ENCODE measurements around the gene RAB20.

The RAB20 gene

GRCh38 chr13:110531671-110532083, 29.8 kb downstream of the RAB20 start:
- no peak overlapping the region for H3K4me3 ChIP-seq
- H3K9me3 ChIP-seq (ENCODE audit: low read depth, low read length), result no peaks in the 10 kb centered on the region
- no peak for TF ChIP-seq FOXP2 (optimal IDR thresholded peaks at IDR 0.05; ENCODE audit: control extremely low read depth, extremely low read length, insufficient read depth)
- no peak for TF ChIP-seq EZH2 (IDR thresholded peaks at IDR 0.05)
- no peak for TF ChIP-seq POLR2AphosphoS5 (IDR thresholded peaks at IDR 0.05; ENCODE audit: borderline replicate concordance, low read depth, low read length)
- no peaks in the 10 kb centered on the region for H3K36me3 ChIP-seq (ENCODE audit: insufficient read depth, low read length)
- H3K27ac ChIP-seq, result no peak overlapping the region
- no peak for DNase-seq (ENCODE audit: low read depth, low spot score)
- H3K9ac ChIP-seq (ENCODE audit: insufficient read length), result no peak overlapping the region

- H3K4me3 ChIP-seq, result no peak overlapping the region
- H3K9me3 ChIP-seq (ENCODE audit: low read depth, low read length), result no peaks in the 10 kb centered on the region
- H3K9ac ChIP-seq (ENCODE audit: insufficient read length), result no peak overlapping the region
- DNase-seq (ENCODE audit: low read depth, low spot score), result no peak
- H3K36me3 ChIP-seq (ENCODE audit: insufficient read depth, low read length), result no peaks in the 10 kb centered on the region
- TF ChIP-seq POLR2AphosphoS5 (IDR thresholded peaks at IDR 0.05; ENCODE audit: borderline replicate concordance, low read depth, low read length) (no peak), FOXP2 (optimal IDR thresholded peaks at IDR 0.05; ENCODE audit: control extremely low read depth, extremely low read length, insufficient read depth) (no peak), EZH2 (IDR thresholded peaks at IDR 0.05) (no peak)
- H3K27ac ChIP-seq, result no peak overlapping the region
These were observed 30.4 kb downstream of the RAB20 start for GRCh38 chr13:110531100-110531499.

- no peak overlapping the region for H3K4me3 ChIP-seq
- no peak for TF ChIP-seq POLR2AphosphoS5 (IDR thresholded peaks at IDR 0.05; ENCODE audit: borderline replicate concordance, low read depth, low read length)
- TF ChIP-seq EZH2 (IDR thresholded peaks at IDR 0.05), result no peak
- TF ChIP-seq FOXP2 (optimal IDR thresholded peaks at IDR 0.05; ENCODE audit: control extremely low read depth, extremely low read length, insufficient read depth), result no peak
These were observed 31.8 kb downstream of the RAB20 start for GRCh38 chr13:110529522-110530311.

GRCh38 chr13:110528911-110529310, 32.6 kb downstream of the RAB20 start:
- Histone ChIP-seq H3K9ac (ENCODE audit: insufficient read length) (no peak overlapping the region), H3K27ac (no peak overlapping the region), H3K9me3 (ENCODE audit: low read depth, low read length) (no peaks in the 10 kb centered on the region), H3K4me3 (no peak overlapping the region), H3K36me3 (ENCODE audit: insufficient read depth, low read length) (no peaks in the 10 kb centered on the region)
- no peak for DNase-seq (ENCODE audit: low read depth, low spot score)
- TF ChIP-seq POLR2AphosphoS5 (IDR thresholded peaks at IDR 0.05; ENCODE audit: borderline replicate concordance, low read depth, low read length) (no peak), FOXP2 (optimal IDR thresholded peaks at IDR 0.05; ENCODE audit: control extremely low read depth, extremely low read length, insufficient read depth) (no peak), EZH2 (IDR thresholded peaks at IDR 0.05) (no peak)

More at GRCh38 chr13:110529522-110530311, 31.8 kb downstream of the RAB20 start:
- Histone ChIP-seq H3K27ac (no peak overlapping the region), H3K9me3 (ENCODE audit: low read depth, low read length) (no peaks in the 10 kb centered on the region), H3K36me3 (ENCODE audit: insufficient read depth, low read length) (no peaks in the 10 kb centered on the region), H3K9ac (ENCODE audit: insufficient read length) (no peak overlapping the region)
- no peak for DNase-seq (ENCODE audit: low read depth, low spot score)

- no peak for TF ChIP-seq FOXP2 (optimal IDR thresholded peaks at IDR 0.05; ENCODE audit: control extremely low read depth, extremely low read length, insufficient read depth)
- TF ChIP-seq EZH2 (IDR thresholded peaks at IDR 0.05), result no peak
- TF ChIP-seq POLR2AphosphoS5 (IDR thresholded peaks at IDR 0.05; ENCODE audit: borderline replicate concordance, low read depth, low read length), result no peak
- Histone ChIP-seq H3K9ac (ENCODE audit: insufficient read length) (no peak overlapping the region), H3K27ac (no peak overlapping the region), H3K9me3 (ENCODE audit: low read depth, low read length) (no peaks in the 10 kb centered on the region), H3K4me3 (no peak overlapping the region), H3K36me3 (ENCODE audit: insufficient read depth, low read length) (no peaks in the 10 kb centered on the region)
- peak; percentile 1 for DNase-seq (ENCODE audit: low read depth, low spot score)
These were observed 33.2 kb downstream of the RAB20 start for GRCh38 chr13:110528371-110528770.

GRCh38 chr13:110525328-110526319, 35.9 kb downstream of the RAB20 start:
- Histone ChIP-seq H3K9ac (ENCODE audit: insufficient read length) (no peak overlapping the region), H3K36me3 (ENCODE audit: insufficient read depth, low read length) (no peaks in the 10 kb centered on the region), H3K27ac (no peak overlapping the region), H3K9me3 (ENCODE audit: low read depth, low read length) (no peaks in the 10 kb centered on the region), H3K4me3 (no peak overlapping the region)
- TF ChIP-seq EZH2 (IDR thresholded peaks at IDR 0.05) (no peak), FOXP2 (optimal IDR thresholded peaks at IDR 0.05; ENCODE audit: control extremely low read depth, extremely low read length, insufficient read depth) (no peak), POLR2AphosphoS5 (IDR thresholded peaks at IDR 0.05; ENCODE audit: borderline replicate concordance, low read depth, low read length) (no peak)
- DNase-seq (ENCODE audit: low read depth, low spot score), result no peak

- no peak for DNase-seq (ENCODE audit: low read depth, low spot score)
- H3K9ac ChIP-seq (ENCODE audit: insufficient read length), result no peak overlapping the region
- no peak overlapping the region for H3K27ac ChIP-seq
These were observed 36.8 kb downstream of the RAB20 start for GRCh38 chr13:110524541-110525257.

More at GRCh38 chr13:110524541-110525257, 36.8 kb downstream of the RAB20 start:
- H3K9me3 ChIP-seq (ENCODE audit: low read depth, low read length), result no peaks in the 10 kb centered on the region
- H3K4me3 ChIP-seq, result no peak overlapping the region
- no peak for TF ChIP-seq FOXP2 (optimal IDR thresholded peaks at IDR 0.05; ENCODE audit: control extremely low read depth, extremely low read length, insufficient read depth)
- no peak for TF ChIP-seq EZH2 (IDR thresholded peaks at IDR 0.05)
- TF ChIP-seq POLR2AphosphoS5 (IDR thresholded peaks at IDR 0.05; ENCODE audit: borderline replicate concordance, low read depth, low read length), result no peak
- no peaks in the 10 kb centered on the region for H3K36me3 ChIP-seq (ENCODE audit: insufficient read depth, low read length)
